HG03469 (cell line): ENCODE results near the gene CDKN1A.
"Not testable (repeated sequence)": the region's sequence is repeated elsewhere in the genome, so short reads cannot be mapped to it uniquely, and the experiment has no call there.

Source experiments
- ATAC-seq: cut with Tn5 transposase; IDR thresholded peaks from one replicate; pipeline ENCODE4 v1.9.1; 2021; ENCODE audit warnings: mild to moderate bottlenecking, moderate library complexity, moderate number of reproducible peaks; ENCODE audit not compliant: unreplicated experiment

Gene CDKN1A

GRCh38 chr6:36694616-36695015, 16.1 kb downstream of the CDKN1A start:
- no peak for ATAC-seq

DNA sequence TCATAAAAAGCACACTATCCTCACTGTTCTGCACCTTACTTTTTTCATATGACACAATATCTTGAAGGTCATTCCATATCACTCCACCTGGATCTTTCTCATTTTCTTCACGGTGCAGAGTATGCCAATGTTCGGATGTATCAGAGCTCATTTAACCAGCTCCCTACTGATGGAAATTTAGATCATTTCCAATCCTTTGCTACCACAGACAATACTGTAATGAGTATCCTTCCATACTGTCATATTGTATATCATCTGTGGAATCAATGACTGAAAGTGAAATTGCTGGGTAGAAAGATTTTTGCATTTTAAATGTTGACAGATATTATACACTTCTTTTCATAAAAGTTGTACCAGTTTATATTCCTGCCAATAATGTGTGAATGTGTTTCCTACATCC, 16.9 kb downstream of the CDKN1A start:
- no peak for ATAC-seq

DNA sequence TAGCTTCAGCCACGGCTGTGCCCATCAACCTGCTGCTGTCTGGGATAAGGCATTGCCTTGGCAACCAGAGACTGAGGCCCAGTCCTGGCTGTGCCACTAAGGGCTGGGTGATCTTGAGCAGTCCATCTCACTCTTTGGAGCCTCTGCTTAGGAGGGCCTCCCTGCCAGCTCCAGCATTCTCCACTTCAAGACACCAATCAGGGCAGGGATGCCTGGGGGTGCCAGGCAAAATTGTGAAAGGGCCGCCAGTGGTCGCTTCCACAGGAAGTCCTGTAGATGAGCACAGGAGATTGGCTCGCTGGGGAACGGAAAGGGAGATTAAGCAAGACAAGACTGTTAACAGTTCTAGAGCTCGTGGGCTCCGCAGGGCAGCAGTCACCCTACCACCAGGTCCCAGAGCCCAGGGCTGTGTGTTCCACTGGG, 19.0 kb downstream of the CDKN1A start, which contains the start of gene RAB44:
TSS of gene RAB44 (plus strand) at position 346 of the 423 bp plus-strand sequence. CDS start 6,410 bp downstream, outside the sequence.
- no peak for ATAC-seq

GRCh38 chr6:36698196-36698595, 19.7 kb downstream of the CDKN1A start:
- no peak for ATAC-seq

DNA sequence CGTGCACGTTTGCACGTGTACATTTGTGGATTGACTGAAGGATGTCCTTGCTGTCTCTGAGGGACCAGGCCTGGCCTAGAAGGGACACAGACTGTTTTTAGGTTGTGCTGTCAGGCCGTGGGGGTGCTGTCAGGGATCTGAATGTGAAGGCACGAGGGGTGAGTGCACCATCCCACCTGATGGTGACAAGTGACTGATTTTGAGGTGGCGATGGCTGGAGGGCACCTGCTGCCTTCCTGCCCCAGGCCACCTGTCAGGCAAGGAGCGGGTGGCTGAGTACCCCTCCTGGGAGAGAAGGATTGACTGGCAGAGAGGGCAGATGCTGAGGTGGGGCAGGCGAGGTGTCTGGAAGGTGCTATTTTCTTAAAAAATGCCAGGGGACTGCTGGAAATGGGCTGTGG, 20.4 kb downstream of the CDKN1A start:
- ATAC-seq, result no peak

DNA sequence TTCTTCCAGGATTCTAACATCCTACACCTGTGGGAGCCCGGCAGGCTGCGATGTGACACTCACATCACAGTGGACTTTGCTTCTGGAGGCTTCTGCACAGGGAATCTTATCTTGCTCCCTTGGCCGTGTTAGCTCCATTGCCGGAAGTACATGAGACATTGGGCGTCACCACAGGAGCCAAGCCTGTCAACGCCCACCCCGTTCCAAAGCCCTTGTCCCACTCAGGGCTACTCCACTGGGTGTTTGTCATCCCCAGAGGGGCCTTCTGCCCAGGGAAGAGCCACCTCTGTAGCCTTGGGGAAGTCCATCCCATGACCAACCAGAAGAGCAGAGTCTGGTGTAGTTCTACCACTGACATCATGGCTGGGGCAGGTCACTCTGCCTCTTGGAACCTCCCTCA, 20.8 kb downstream of the CDKN1A start:
- no peak for ATAC-seq

GRCh38 chr6:36700071-36700812, 21.7 kb downstream of the CDKN1A start:
- ATAC-seq, result no peak

DNA sequence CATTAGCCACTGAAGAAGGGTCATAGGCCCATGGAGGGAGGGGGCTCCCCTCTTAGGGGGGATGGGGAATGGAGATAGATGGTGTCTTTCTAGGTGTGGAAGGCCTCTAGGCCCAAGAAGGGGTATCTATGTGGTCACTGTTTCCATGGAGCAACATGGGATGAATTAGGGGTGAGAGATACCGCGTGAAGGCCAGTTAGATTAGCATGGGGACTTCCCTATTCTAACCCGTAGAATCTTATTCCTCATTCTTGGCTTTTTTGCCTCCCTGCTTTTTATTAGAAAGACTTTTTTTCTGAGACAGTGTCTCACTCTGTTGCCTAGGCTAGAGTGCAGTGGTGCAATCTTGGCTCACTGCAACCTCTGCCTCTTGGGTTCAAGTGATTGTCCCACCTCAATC, 22.3 kb downstream of the CDKN1A start:
- no peak for ATAC-seq

- ATAC-seq, result no peak
These were observed 23.0 kb downstream of the CDKN1A start for GRCh38 chr6:36701401-36701991.

- ATAC-seq, result no peak
These were observed 24.1 kb downstream of the CDKN1A start for GRCh38 chr6:36702656-36703055.

DNA sequence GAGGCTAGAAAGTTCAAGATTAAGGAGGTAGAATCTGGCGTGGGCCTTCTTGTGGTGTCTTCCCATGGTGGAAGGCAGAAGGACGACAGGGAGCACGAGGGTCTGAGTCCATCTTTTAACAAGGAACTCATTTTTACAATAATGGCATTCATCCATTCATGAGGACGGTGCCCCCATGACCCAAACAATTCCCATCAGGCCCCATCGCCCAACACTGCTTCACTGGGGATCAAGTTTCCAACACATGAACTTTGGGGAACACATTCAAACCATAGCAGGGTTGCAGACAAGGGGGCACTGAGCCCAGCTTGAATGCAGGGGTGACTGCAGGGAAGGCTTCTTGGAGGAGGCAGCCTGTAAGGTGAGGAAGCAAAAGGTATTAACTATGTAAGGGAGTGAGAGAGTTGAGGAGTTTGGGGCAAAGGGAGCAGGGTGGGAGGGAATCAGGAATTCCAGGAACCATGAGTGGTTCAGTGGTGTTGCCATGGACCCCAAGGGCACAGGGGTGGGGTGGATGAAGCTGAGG, 24.6 kb downstream of the CDKN1A start:
- no peak for ATAC-seq

DNA sequence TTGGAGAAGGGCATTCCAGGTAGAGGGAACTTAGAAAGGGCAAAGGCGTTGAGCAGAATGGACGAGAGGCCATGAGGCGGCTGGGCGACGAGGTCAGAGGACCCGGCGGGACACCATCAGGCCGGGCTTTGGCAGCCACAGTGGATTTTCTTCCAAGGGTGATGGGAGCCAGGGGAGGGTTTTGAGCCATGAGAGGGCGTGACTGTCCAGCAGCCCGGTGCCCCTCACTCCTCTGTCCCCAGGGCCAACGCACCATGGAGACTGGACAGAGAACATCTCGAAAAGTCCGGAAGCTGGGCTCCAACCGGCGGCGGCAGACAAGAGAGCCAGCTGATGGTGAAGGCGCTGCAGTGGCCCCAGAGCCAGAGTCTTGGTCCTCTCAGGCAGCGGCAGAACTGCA, 25.5 kb downstream of the CDKN1A start:
- ATAC-seq, result no peak

GRCh38 chr6:36704961-36705577, 26.6 kb downstream of the CDKN1A start:
- ATAC-seq, result not testable (repeated sequence)

GRCh38 chr6:36706339-36706738, 27.8 kb downstream of the CDKN1A start:
- ATAC-seq, result no peak

GRCh38 chr6:36712816-36713215, 34.3 kb downstream of the CDKN1A start:
- no peak for ATAC-seq

DNA sequence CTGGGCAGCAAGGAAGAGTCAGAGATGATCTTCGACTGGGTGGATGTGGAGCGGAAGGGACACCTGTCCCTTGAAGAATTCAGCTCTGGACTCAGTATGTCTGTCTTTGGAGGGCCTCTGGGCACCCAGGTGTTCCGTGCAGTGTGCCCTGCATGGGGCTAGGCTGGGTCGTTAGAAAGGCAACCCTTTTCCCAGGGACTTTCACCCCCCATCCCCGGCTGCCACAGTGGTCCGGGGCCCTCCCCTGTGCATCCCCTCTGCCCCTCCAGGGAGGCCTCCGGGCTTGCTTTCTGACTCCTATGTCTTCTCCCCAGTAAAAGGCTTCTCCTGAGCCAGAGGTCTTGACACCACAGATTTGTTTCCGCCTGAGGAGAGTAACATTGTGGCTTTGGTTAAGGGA, 35.3 kb downstream of the CDKN1A start:
- no peak for ATAC-seq

DNA sequence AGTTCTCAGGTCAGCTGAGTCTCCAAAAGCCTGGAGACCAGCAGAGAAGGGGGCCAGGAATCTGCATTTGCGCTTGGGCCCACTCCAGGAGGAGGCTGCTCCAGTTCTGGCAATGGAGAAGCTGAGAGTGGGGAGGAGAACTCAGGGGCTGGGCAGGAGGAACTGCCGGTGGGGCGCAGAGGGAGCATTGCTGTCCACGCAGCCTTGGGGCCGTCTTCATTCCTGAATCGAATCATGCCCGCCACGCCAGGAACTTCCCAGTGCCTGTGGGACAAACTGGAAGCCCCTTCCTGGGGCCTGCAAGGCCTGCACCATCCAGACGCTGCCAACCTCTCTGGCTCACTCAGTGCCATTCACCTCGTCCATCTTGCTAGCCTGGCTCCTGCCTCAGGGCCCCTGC, 36.0 kb downstream of the CDKN1A start:
- ATAC-seq, result no peak

DNA sequence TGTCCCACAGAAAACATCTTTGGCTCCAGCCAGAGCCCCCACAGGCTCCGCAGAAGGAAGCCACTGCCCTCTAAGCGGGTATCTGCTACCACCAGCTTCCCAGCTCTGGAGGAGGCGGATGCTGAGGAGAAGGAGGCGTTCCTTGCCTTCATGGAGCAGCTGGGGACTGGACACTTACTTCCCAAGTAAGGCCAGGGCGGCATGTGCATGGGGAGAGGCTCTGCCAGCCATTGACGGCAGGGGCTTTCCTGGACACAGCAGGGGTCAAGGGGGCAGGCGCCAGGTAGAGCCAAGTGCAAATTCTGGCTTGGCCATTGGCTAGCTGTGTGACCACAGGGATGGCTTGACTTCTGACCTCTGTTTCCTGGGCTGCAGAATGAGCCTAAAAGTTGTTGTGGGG, 37.0 kb downstream of the CDKN1A start:
- no peak for ATAC-seq

DNA sequence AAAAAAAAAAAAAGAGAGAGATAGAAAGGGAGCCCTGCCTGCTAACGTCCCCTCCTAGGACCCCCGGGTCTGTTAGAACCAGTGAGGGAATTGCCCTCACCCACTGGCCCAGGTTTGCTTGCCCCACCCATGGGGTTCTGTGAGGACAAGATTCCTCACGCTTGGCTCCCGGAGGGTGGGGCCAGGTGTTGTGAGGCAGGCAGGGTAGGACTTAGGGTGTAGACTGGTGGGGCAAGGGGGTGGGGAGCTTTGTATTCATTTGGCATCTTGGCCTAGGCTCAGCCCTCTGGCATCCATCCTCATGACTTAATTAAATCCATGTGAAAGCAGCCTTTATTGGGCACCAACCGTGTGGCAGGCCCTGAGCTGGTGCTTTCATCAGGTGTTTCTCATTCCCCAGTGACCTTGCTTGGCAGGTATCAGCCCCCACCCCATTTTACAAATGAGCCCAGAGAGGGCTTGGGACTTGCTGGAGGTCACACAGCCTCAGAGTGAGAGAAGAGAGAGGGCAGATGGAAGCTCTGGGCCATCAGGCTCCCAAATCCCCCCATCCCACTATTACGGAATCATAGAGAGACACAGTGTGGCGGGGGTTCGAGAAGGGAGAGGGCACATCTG, 38.1 kb downstream of the CDKN1A start:
- no peak for ATAC-seq

DNA sequence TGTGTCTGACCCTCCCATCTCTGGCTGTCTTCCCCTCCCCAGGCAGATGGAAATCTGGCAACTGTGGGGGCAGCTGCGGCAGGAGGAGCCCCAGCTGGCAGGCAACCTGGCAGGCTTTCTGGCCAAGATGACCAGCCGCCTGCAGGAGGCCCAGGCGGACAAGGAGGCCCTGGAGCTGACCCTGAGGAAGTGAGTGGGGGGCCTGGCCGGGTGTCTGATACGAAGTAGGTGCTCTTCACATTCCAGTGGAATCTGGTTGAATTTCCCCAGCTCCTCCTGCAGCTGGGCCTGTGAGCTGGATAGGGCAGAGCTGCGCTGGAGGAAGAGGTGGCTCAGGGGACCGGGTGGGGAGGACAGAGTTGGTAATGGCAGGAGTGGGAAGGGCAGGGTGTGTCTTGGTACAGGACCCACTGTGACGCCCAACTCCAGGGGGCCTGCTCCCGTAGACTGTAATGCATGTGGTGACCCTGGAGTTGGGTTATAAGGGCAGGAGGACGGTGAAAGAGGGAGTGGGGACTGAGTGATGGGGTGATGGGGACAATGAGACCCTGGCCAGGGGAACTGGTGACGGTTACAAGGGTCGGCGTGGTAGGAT, 38.8 kb downstream of the CDKN1A start:
- no peak for ATAC-seq
